H1 (cell line): ENCODE data around the gene AMOTL2. TPM values are rescaled to one million over a fixed set of nuclear protein-coding genes. Genes with fewer than 3 reads are reported as not detected.

Source experiments
- CTBP2 ChIP-seq: IDR thresholded peaks from 2 replicates; pipeline ENCODE4 v1.7.0; 2011; ENCODE audit warnings: borderline replicate concordance, mild to moderate bottlenecking, moderate library complexity, mixed read lengths, low read length; ENCODE audit not compliant: insufficient read depth, insufficient read length
- SRF ChIP-seq: IDR thresholded peaks from 2 replicates; pipeline ENCODE4 v1.6.1; 2011; ENCODE audit warnings: mild to moderate bottlenecking, low read depth, low read length, moderate library complexity
- microRNA-seq, 2 experiments: library from miRNA; unstranded; fragments of <30 nt; microRNA quantifications; one replicate each; pipeline versions ENCODE4 to v1.2.0, GENCODE V29; 2016 to 2020; ENCODE audit warnings: borderline microRNAs expressed in 2 of 2, borderline number of aligned reads in 2 of 2, borderline replicate concordance in 1 of 2
- polyA plus RNA-seq, 7 experiments: library from polyadenylated mRNA; depleted of rRNA in 3 of 7; stranded (reverse) in 5 of 7; unstranded in 2 of 7; fragments of >200 nt in 5 of 7; fragments of 200-250 nt in 2 of 7; gene quantifications; 1 replicate in 5 of 7; 2 replicates in 1 of 7; 4 replicates in 1 of 7; pipeline versions ENCODE4 v1.2.1 to v1.2.3, GENCODE V29; 2011 to 2013; ENCODE audit warnings: missing spikeins in 2 of 7, mixed read lengths in 2 of 7
- small RNA-seq: library from polyadenylated mRNA; stranded (forward); fragments of <200 nt; extraction: miRNeasy Mini kit (QIAGEN cat#:217004); gene quantifications from one replicate; pipeline ENCODE3, GENCODE V24; 2013; ENCODE audit not compliant: insufficient read depth
- total RNA-seq: library from RNA; stranded (reverse); fragmentation: NEBNext Ultra II Directional; extraction: Animal tissue kit (Norgen Biotek cat#: 25700); gene quantifications from 2 replicates; pipeline ENCODE4 v1.2.1, GENCODE V29; 2021

AMOTL2 gene
- total and polyA plus RNA-seq, 2 of the 8 experiments (the other 6 are each of a cell fraction or from before 2014, with no cell fraction given): 19.0 to 63.7 TPM

DNA sequence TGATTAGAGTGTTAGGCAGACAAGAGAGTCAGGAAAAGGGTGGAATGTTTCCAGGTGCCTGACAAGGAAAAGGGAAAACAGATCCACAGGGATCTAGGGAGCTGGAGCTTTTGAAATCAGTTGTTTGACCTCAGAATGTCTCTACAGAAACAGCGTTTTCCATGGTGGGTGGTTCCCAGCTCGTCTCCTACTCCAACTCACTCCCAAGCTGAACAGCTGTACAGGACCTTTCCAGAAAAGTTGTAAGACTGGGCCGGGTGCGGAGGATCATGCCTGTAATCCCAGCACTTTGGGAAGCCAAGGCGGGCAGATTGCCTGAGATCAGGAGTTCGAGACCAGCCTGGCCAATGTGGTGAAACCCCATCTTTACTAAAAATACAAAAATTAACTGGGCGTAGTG is 67.9 kb downstream of the AMOTL2 start (continued):
- no peak for TF ChIP-seq CTBP2
- no peak for TF ChIP-seq SRF
- TF ChIP-seq, all 59 proteins: peak for 0

Small RNA genes within 50 kb of the gene (microRNA-seq; reads per million reads assigned to microRNA genes)
- gene MIR6827: 0 to 0.23 reads per million in 2 experiments

Small RNA genes within 50 kb of the gene (small RNA-seq; reads per million reads assigned to genes)
- not detected for gene HMGN1P9
- not detected for gene MIR6827

Other genes with a start within 250 kb of the AMOTL2 start
- gene RYK, start 123.6 kb downstream of the AMOTL2 start, total RNA-seq: 63.8 and 66.9 TPM in 2 replicates
- gene RYK, start 123.6 kb downstream of the AMOTL2 start, polyA plus RNA-seq (2011; rRNA removed): 22.0 and 30.5 TPM in 2 replicates
- gene ANAPC13, start 111.5 kb upstream of the AMOTL2 start, total RNA-seq: 31.0 and 34.0 TPM in 2 replicates
- 17.0 and 33.3 TPM in 2 replicates for gene ANAPC13, start 111.5 kb upstream of the AMOTL2 start, polyA plus RNA-seq (2011; rRNA removed)
- gene CEP63, start 111.6 kb upstream of the AMOTL2 start, total RNA-seq: 15.5 and 18.2 TPM in 2 replicates
- gene CEP63, start 111.6 kb upstream of the AMOTL2 start, polyA plus RNA-seq (2011; rRNA removed): 4.5 and 5.3 TPM in 2 replicates